ENCODE measurements around the gene ATXN7L3.

ATXN7L3 gene

GRCh38 chr17:44223541-44224071 is 23.9 kb upstream of the ATXN7L3 start:
- Histone ChIP-seq H3K4me3 (ENCODE audit: low read depth in 1 of 2, low read length in 2 of 2) (no peak overlapping the region), H3K27me3 (ENCODE audit: control insufficient read depth in 1 of 2, insufficient read depth in 2 of 2, low read length in 2 of 2) (no peaks in the 10 kb centered on the region), H3K9ac (ENCODE audit: low read length) (peak overlapping the region; percentile 32), H3K9me3 (ENCODE audit: low read length) (no peaks in the 10 kb centered on the region), H3K36me3 (ENCODE audit: insufficient read depth, low read length) (no peaks in the 10 kb centered on the region), H3K4me1 (ENCODE audit: insufficient read depth, low read length) (peaks cover 16% of the 10 kb centered on the region), H3K27ac (ENCODE audit: low read depth, low read length) (peak overlapping the region; percentile 22)

- peak overlapping the region; percentile 84 for H3K27ac ChIP-seq (ENCODE audit: low read depth, low read length)
- peak overlapping the region; percentile 32 for H3K9ac ChIP-seq (ENCODE audit: low read length)
- no peaks in the 10 kb centered on the region for H3K9me3 ChIP-seq (ENCODE audit: low read length)
- H3K27me3 ChIP-seq (ENCODE audit: control insufficient read depth in 1 of 2, insufficient read depth in 2 of 2, low read length in 2 of 2): no peaks in the 10 kb centered on the region
- H3K4me3 ChIP-seq (ENCODE audit: low read depth in 1 of 2, low read length in 2 of 2): peak overlapping the region; percentile 40 to 82
- H3K36me3 ChIP-seq (ENCODE audit: insufficient read depth, low read length): peaks cover 5% of the 10 kb centered on the region
- peaks cover 25% of the 10 kb centered on the region for H3K4me1 ChIP-seq (ENCODE audit: insufficient read depth, low read length)
Measured at GRCh38 chr17:44222112-44222869, 22.6 kb upstream of the ATXN7L3 start.

GRCh38 chr17:44221862-44222111 is 22.1 kb upstream of the ATXN7L3 start:
- Histone ChIP-seq H3K4me1 (ENCODE audit: insufficient read depth, low read length) (peaks cover 30% of the 10 kb centered on the region), H3K9ac (ENCODE audit: low read length) (peak overlapping the region; percentile 32), H3K27me3 (ENCODE audit: control insufficient read depth in 1 of 2, insufficient read depth in 2 of 2, low read length in 2 of 2) (no peaks in the 10 kb centered on the region)

GRCh38 chr17:44221084-44221861 is 21.6 kb upstream of the ATXN7L3 start:
- H3K27me3 ChIP-seq (ENCODE audit: control insufficient read depth in 1 of 2, insufficient read depth in 2 of 2, low read length in 2 of 2): no peaks in the 10 kb centered on the region
- peaks cover 35% of the 10 kb centered on the region for H3K4me1 ChIP-seq (ENCODE audit: insufficient read depth, low read length)
- peak overlapping the region; percentile 84 for H3K27ac ChIP-seq (ENCODE audit: low read depth, low read length)
- H3K36me3 ChIP-seq (ENCODE audit: insufficient read depth, low read length): peaks cover 15% of the 10 kb centered on the region
- H3K4me3 ChIP-seq (ENCODE audit: low read depth in 1 of 2, low read length in 2 of 2): peak overlapping the region; percentile 40 to 82
- H3K9ac ChIP-seq (ENCODE audit: low read length): peak overlapping the region; percentile 32
- H3K9me3 ChIP-seq (ENCODE audit: low read length): no peaks in the 10 kb centered on the region

More at GRCh38 chr17:44221862-44222111, 22.1 kb upstream of the ATXN7L3 start:
- H3K36me3 ChIP-seq (ENCODE audit: insufficient read depth, low read length): peaks cover 10% of the 10 kb centered on the region
- H3K27ac ChIP-seq (ENCODE audit: low read depth, low read length): peak overlapping the region; percentile 84
- no peaks in the 10 kb centered on the region for H3K9me3 ChIP-seq (ENCODE audit: low read length)
- peak overlapping the region; percentile 40 to 82 for H3K4me3 ChIP-seq (ENCODE audit: low read depth in 1 of 2, low read length in 2 of 2)

- H3K36me3 ChIP-seq (ENCODE audit: insufficient read depth, low read length): peaks cover 23% of the 10 kb centered on the region
- peak overlapping the region; percentile 54 for H3K9ac ChIP-seq (ENCODE audit: low read length)
- H3K27me3 ChIP-seq (ENCODE audit: control insufficient read depth in 1 of 2, insufficient read depth in 2 of 2, low read length in 2 of 2): no peaks in the 10 kb centered on the region
- no peaks in the 10 kb centered on the region for H3K9me3 ChIP-seq (ENCODE audit: low read length)
- peak overlapping the region; percentile 86 to 92 for H3K4me3 ChIP-seq (ENCODE audit: low read depth in 1 of 2, low read length in 2 of 2)
- peak overlapping the region; percentile 99 for H3K27ac ChIP-seq (ENCODE audit: low read depth, low read length)
- peaks cover 36% of the 10 kb centered on the region for H3K4me1 ChIP-seq (ENCODE audit: insufficient read depth, low read length)
Measured at GRCh38 chr17:44220213-44221083, 20.8 kb upstream of the ATXN7L3 start.

GRCh38 chr17:44219616-44220212 is 20.0 kb upstream of the ATXN7L3 start, which contains the start of gene UBTF:
UBTF (minus strand) TSS chr17:44219675; CDS start chr17:44218229, 1,446 bp downstream.
- Histone ChIP-seq H3K27me3 (ENCODE audit: control insufficient read depth in 1 of 2, insufficient read depth in 2 of 2, low read length in 2 of 2) (no peaks in the 10 kb centered on the region), H3K27ac (ENCODE audit: low read depth, low read length) (peak within 1 kb of the TSS; percentile 99), H3K4me3 (ENCODE audit: low read depth in 1 of 2, low read length in 2 of 2) (peak within 1 kb of the TSS; percentile 86 to 92), H3K9ac (ENCODE audit: low read length) (peak within 1 kb of the TSS; percentile 54), H3K9me3 (ENCODE audit: low read length) (no peaks in the 10 kb centered on the region), H3K4me1 (ENCODE audit: insufficient read depth, low read length) (peaks cover 36% of the 10 kb centered on the region), H3K36me3 (ENCODE audit: insufficient read depth, low read length) (peaks cover 31% of the 10 kb centered on the region)

- Histone ChIP-seq H3K36me3 (ENCODE audit: insufficient read depth, low read length) (peaks cover 36% of the 10 kb centered on the region), H3K9ac (ENCODE audit: low read length) (no peak overlapping the region), H3K9me3 (ENCODE audit: low read length) (no peaks in the 10 kb centered on the region), H3K27me3 (ENCODE audit: control insufficient read depth in 1 of 2, insufficient read depth in 2 of 2, low read length in 2 of 2) (no peaks in the 10 kb centered on the region), H3K27ac (ENCODE audit: low read depth, low read length) (peak overlapping the region; percentile 66), H3K4me1 (ENCODE audit: insufficient read depth, low read length) (peaks cover 36% of the 10 kb centered on the region), H3K4me3 (ENCODE audit: low read depth in 1 of 2, low read length in 2 of 2) (peak overlapping the region in 1 of 2 donors; percentile 54)
Measured at GRCh38 chr17:44219108-44219615, 19.5 kb upstream of the ATXN7L3 start.

- H3K27me3 ChIP-seq (ENCODE audit: control insufficient read depth in 1 of 2, insufficient read depth in 2 of 2, low read length in 2 of 2): no peaks in the 10 kb centered on the region
- H3K36me3 ChIP-seq (ENCODE audit: insufficient read depth, low read length): peaks cover 42% of the 10 kb centered on the region
- peak overlapping the region; percentile 21 for H3K27ac ChIP-seq (ENCODE audit: low read depth, low read length)
- H3K4me3 ChIP-seq (ENCODE audit: low read depth in 1 of 2, low read length in 2 of 2): peak overlapping the region; percentile 44 to 46
- H3K9me3 ChIP-seq (ENCODE audit: low read length): no peaks in the 10 kb centered on the region
- H3K9ac ChIP-seq (ENCODE audit: low read length): no peak overlapping the region
- H3K4me1 ChIP-seq (ENCODE audit: insufficient read depth, low read length): peaks cover 29% of the 10 kb centered on the region
Measured at GRCh38 chr17:44218344-44219107, 18.8 kb upstream of the ATXN7L3 start.

GRCh38 chr17:44217738-44218343 is 18.2 kb upstream of the ATXN7L3 start:
- peak overlapping the region; percentile 44 to 46 for H3K4me3 ChIP-seq (ENCODE audit: low read depth in 1 of 2, low read length in 2 of 2)
- H3K4me1 ChIP-seq (ENCODE audit: insufficient read depth, low read length): peaks cover 23% of the 10 kb centered on the region

GRCh38 chr17:44216694-44217093 is 17.0 kb upstream of the ATXN7L3 start:
- H3K27ac ChIP-seq (ENCODE audit: low read depth, low read length): no peak overlapping the region
- no peak overlapping the region for H3K4me3 ChIP-seq (ENCODE audit: low read depth in 1 of 2, low read length in 2 of 2)
- peaks cover 47% of the 10 kb centered on the region for H3K36me3 ChIP-seq (ENCODE audit: insufficient read depth, low read length)
- no peaks in the 10 kb centered on the region for H3K9me3 ChIP-seq (ENCODE audit: low read length)
- no peak overlapping the region for H3K9ac ChIP-seq (ENCODE audit: low read length)
- no peaks in the 10 kb centered on the region for H3K27me3 ChIP-seq (ENCODE audit: control insufficient read depth in 1 of 2, insufficient read depth in 2 of 2, low read length in 2 of 2)
- peaks cover 20% of the 10 kb centered on the region for H3K4me1 ChIP-seq (ENCODE audit: insufficient read depth, low read length)

More at GRCh38 chr17:44217738-44218343, 18.2 kb upstream of the ATXN7L3 start:
- Histone ChIP-seq H3K9me3 (ENCODE audit: low read length) (no peaks in the 10 kb centered on the region), H3K27me3 (ENCODE audit: control insufficient read depth in 1 of 2, insufficient read depth in 2 of 2, low read length in 2 of 2) (no peaks in the 10 kb centered on the region), H3K36me3 (ENCODE audit: insufficient read depth, low read length) (peaks cover 44% of the 10 kb centered on the region), H3K27ac (ENCODE audit: low read depth, low read length) (peak overlapping the region; percentile 21), H3K9ac (ENCODE audit: low read length) (no peak overlapping the region)

Data from muscle layer of colon (tissue), 2 donors.